Heart left ventricle (tissue), 16 donors: ENCODE data around the gene TPD52L2. TPM values are rescaled to one million over a fixed set of nuclear protein-coding genes. Genes with fewer than 3 reads are reported as not detected.
A peak's percentile ranks its signal among the peaks of the same experiment; 100 is the strongest.

ENCODE experiments used
- ATAC-seq, 4 donors: fragments of 200-7000 bp; cut with Tn5 transposase; one replicate each; pipeline ENCODE4 v1.9.1; 2020 to 2022; ENCODE audit warnings: moderate library complexity in 4 of 4, mild to moderate bottlenecking in 3 of 4, moderate number of reproducible peaks in 1 of 4
- DNase-seq, 5 donors: peaks; one replicate each; pipeline ENCODE4 v3.0.0-alpha.2; 2020
- H3K27ac ChIP-seq, 12 donors: fragments of 200-600 bp; sonication (generic) in 4 of 12; one replicate each; pipeline versions ENCODE4 v1.5.0 to v1.8.0; 2016 to 2022; ENCODE audit warnings: mild to moderate bottlenecking in 2 of 12
- H3K27me3 ChIP-seq, 9 donors: fragments of 200-600 bp; sonication (generic) in 2 of 9; one replicate each; pipeline versions ENCODE4 v1.5.1 to v1.8.0; 2016 to 2022; ENCODE audit warnings: mild to moderate bottlenecking in 3 of 9
- H3K36me3 ChIP-seq, 9 donors: fragments of 200-600 bp; sonication (generic) in 2 of 9; one replicate each; pipeline versions ENCODE4 v1.5.0 to v1.8.0; 2018 to 2022; ENCODE audit warnings: mild to moderate bottlenecking in 2 of 9
- H3K4me1 ChIP-seq, 12 donors: fragments of 200-600 bp; sonication (generic) in 4 of 12; one replicate each; pipeline versions ENCODE4 v1.5.0 to v1.8.0; 2016 to 2022; ENCODE audit warnings: mild to moderate bottlenecking in 3 of 12
- H3K4me3 ChIP-seq, 12 donors: fragments of 200-600 bp; sonication (generic) in 4 of 12; one replicate each; pipeline versions ENCODE4 v1.5.0 to v1.8.0; 2017 to 2022; ENCODE audit warnings: mild to moderate bottlenecking in 9 of 12, moderate library complexity in 4 of 12
- H3K9me3 ChIP-seq, 12 donors: fragments of 200-600 bp; sonication (generic) in 4 of 12; one replicate each; pipeline versions ENCODE4 v1.5.0 to v1.8.0; 2016 to 2022; ENCODE audit warnings: mild to moderate bottlenecking in 1 of 12
- CTCF ChIP-seq, 12 donors: fragments of 200-600 bp; sonication (generic) in 4 of 12; IDR thresholded peaks; one replicate each; pipeline versions ENCODE4 v1.5.0 to v1.8.0; 2018 to 2022; ENCODE audit warnings: antibody characterized with exemption in 12 of 12, mild to moderate bottlenecking in 5 of 12
- POLR2A ChIP-seq, 2 donors: fragments of 450-650 bp; IDR thresholded peaks; one replicate each; pipeline ENCODE4 v1.6.1; 2017; ENCODE audit warnings: antibody characterized with exemption in 2 of 2, mild to moderate bottlenecking in 2 of 2, moderate library complexity in 2 of 2
- WGBS, 4 donors: extraction: QIAGEN DNeasy Blood & Tissue Kit in 2 of 4; methylation state at CpG; one replicate each; pipeline versions ENCODE4 v1.1.5 to v1.1.7; 2013 to 2018; 5-methylcytosine and 5-hydroxymethylcytosine counted together
- intact Hi-C, 10 donors: fragments of 100-400 bp; cut with DNase I; formaldehyde crosslinking; loops; one replicate each; pipeline versions ENCODE4 v1.11.1 to v1.14.2; 2022
- polyA plus RNA-seq, 2 donors: library from polyadenylated mRNA; stranded (reverse); fragments of 200-250 nt; gene quantifications; one replicate each; pipeline ENCODE4 v1.2.3, GENCODE V29; 2013
- total RNA-seq, 9 donors: library from RNA; depleted of rRNA in 2 of 9; stranded (reverse); fragments of >200 nt in 2 of 9; fragmentation: NEBNext Ultra II Directional in 3 of 9; extraction: Animal tissue kit (Norgen Biotek cat#: 25700) in 3 of 9; gene quantifications; one replicate each; pipeline versions ENCODE4 v1.1.0 to v1.2.4, GENCODE V29; 2016 to 2023
- donor health status: ischemic (EF 13 %, LVEDD 7.1; RV severe dilation, severe dysfunction).
- donor health status: healthy with polysubstance abuse.
- donor health status: DM: no; HTN: yes; CAD: no.
- donor health status: DM: no; HTN: no; CAD: no.
- donor health status: ischemic (EF 25% LVEDD 6.9; RV normal size, moderate dysfunction).
- donor health status: ischemic (EF 25% LVEDD 5.7; RV mildly dilated, moderate dysfunction).
- donor health status: healthy.
- donor health status: DM: yes; HTN: yes; CAD: no.
- donor health status: ischemic (EF 35%, LVEDD 5.7; RV mildly dilated, moderate dysfunction).
- donor health status: nonischemic (EF 11% LVEDD 7.7; RV severe dilation, severe dysfunction).
- donor health status: DM: yes; HTN: yes; CAD: no.
- donor health status: PGD.
- donor health status: ischemic (EF 29% LVEDD 5.4; RV normal size, mild dysfunction).
- donor health status: nonischemic (EF 23%, LVEDD 6.1; RV moderate dilation, normal function).

The TPD52L2 gene
- total and polyA plus RNA-seq, 11 donors = 44.4 to 179 (median 72.2) TPM

- H3K4me3 ChIP-seq = peak overlapping the region in 9 of 12 donors; percentile 33 to 43 (median 38)
- H3K9me3 ChIP-seq = no peaks in the 10 kb centered on the region
- TF ChIP-seq CTCF (IDR thresholded peaks at IDR 0.05) (no peak), POLR2A (IDR thresholded peaks at IDR 0.05) (peak in 1 of 2 donors; percentile 28)
- 7 to 26% (median 13%) methylated on average over 8 to 17 of the region's 17 CpGs for WGBS, 4 donors
- peak; percentile 23 to 45 (median 32) for ATAC-seq
- intact Hi-C loops = loop anchor here in 1 of 10 donors (2.0 kb wide), 1 partner anchor 23 kb away; the partner anchor contains the start of gene ZBTB46
- H3K27ac ChIP-seq = peak overlapping the region; percentile 82 to 96 (median 90)
- no peaks in the 10 kb centered on the region for H3K27me3 ChIP-seq
- DNase-seq = peak; percentile 61 to 74 (median 70)
- H3K36me3 ChIP-seq = no peaks in the 10 kb centered on the region
- peaks cover 23 to 72% (median 55%) of the 10 kb centered on the region in 12 donors for H3K4me1 ChIP-seq
Measured at GRCh38 chr20:63854069-63854765, 10.9 kb upstream of the TPD52L2 start.

GRCh38 chr20:63854766-63855362, 10.2 kb upstream of the TPD52L2 start:
- 9 to 20% (median 16%) methylated on average over 18 to 26 of the region's 26 CpGs for WGBS, 4 donors
- H3K27ac ChIP-seq = peak overlapping the region; percentile 82 to 96 (median 90)
- H3K9me3 ChIP-seq = no peaks in the 10 kb centered on the region
- no peaks in the 10 kb centered on the region for H3K27me3 ChIP-seq
- peak; percentile 25 to 47 (median 41) for ATAC-seq
- peak; percentile 73 to 81 (median 79) for DNase-seq
- intact Hi-C loops = loop anchor here in 4 of 10 donors (1.0 to 5.0 kb wide), 3 partner anchors 24 to 316 kb away; partner anchors contain the start of gene ZBTB46 (in 1 of the 4)
- H3K4me3 ChIP-seq = peak overlapping the region in 10 of 12 donors; percentile 29 to 43 (median 38)
- no peaks in the 10 kb centered on the region for H3K36me3 ChIP-seq
- H3K4me1 ChIP-seq = peaks cover 26 to 78% (median 60%) of the 10 kb centered on the region in 12 donors
- TF ChIP-seq CTCF (IDR thresholded peaks at IDR 0.05) (no peak), POLR2A (IDR thresholded peaks at IDR 0.05) (peak in 1 of 2 donors; percentile 19)

GRCh38 chr20:63855363-63856097, 9.5 kb upstream of the TPD52L2 start:
- H3K4me3 ChIP-seq = peak overlapping the region in 10 of 12 donors; percentile 29 to 43 (median 38)
- H3K4me1 ChIP-seq = peaks cover 26 to 84% (median 60%) of the 10 kb centered on the region in 12 donors
- no peaks in the 10 kb centered on the region for H3K9me3 ChIP-seq
- peak overlapping the region; percentile 82 to 96 (median 90) for H3K27ac ChIP-seq
- 41 to 61% (median 52%) methylated on average over 18 to 36 of the region's 36 CpGs for WGBS, 4 donors
- no peaks in the 10 kb centered on the region for H3K27me3 ChIP-seq
- H3K36me3 ChIP-seq = no peaks in the 10 kb centered on the region
- DNase-seq (peak in 3 of 5 donors; percentile 35 to 67 (median 49)), ATAC-seq (no peak)
- no peak for TF ChIP-seq CTCF (IDR thresholded peaks at IDR 0.05)
- TF ChIP-seq POLR2A (IDR thresholded peaks at IDR 0.05) = no peak
- intact Hi-C loops = loop anchor here in 4 of 10 donors (1.0 to 5.0 kb wide), 3 partner anchors 25 to 316 kb away; partner anchors contain the start of gene ZBTB46 (in 1 of the 4)
